ENCODE measurements around the gene RIPK4. TPM values are rescaled to one million over a fixed set of nuclear protein-coding genes. Genes with fewer than 3 reads are reported as not detected.

RIPK4 gene
- total RNA-seq, 1 donor from 2014 or later: 2.9 TPM

- TF ChIP-seq CTCF (IDR thresholded peaks at IDR 0.05; ENCODE audit: partially characterized antibody, unreplicated experiment): no peak
- no peak for DNase-seq
- Mint-ChIP-seq H3K36me3 (ENCODE audit: unreplicated experiment) (peaks cover 12% of the 10 kb centered on the region), H3K27me3 (ENCODE audit: unreplicated experiment) (no peaks in the 10 kb centered on the region), H3K27ac (ENCODE audit: unreplicated experiment) (no peak overlapping the region), H3K9me3 (ENCODE audit: unreplicated experiment) (peaks cover 2% of the 10 kb centered on the region), H3K4me3 (ENCODE audit: unreplicated experiment) (no peak overlapping the region), H3K4me1 (ENCODE audit: low read depth, unreplicated experiment) (no peaks in the 10 kb centered on the region)
These were observed 39.9 kb upstream of the RIPK4 start for GRCh38 chr21:41806773-41807172.

GRCh38 chr21:41805643-41806042 is 38.8 kb upstream of the RIPK4 start:
- Mint-ChIP-seq H3K4me3 (ENCODE audit: unreplicated experiment) (no peak overlapping the region), H3K27me3 (ENCODE audit: unreplicated experiment) (no peaks in the 10 kb centered on the region), H3K36me3 (ENCODE audit: unreplicated experiment) (peaks cover 8% of the 10 kb centered on the region), H3K4me1 (ENCODE audit: low read depth, unreplicated experiment) (peaks cover 3% of the 10 kb centered on the region), H3K27ac (ENCODE audit: unreplicated experiment) (no peak overlapping the region), H3K9me3 (ENCODE audit: unreplicated experiment) (peaks cover 2% of the 10 kb centered on the region)
- no peak for TF ChIP-seq CTCF (IDR thresholded peaks at IDR 0.05; ENCODE audit: partially characterized antibody, unreplicated experiment)
- DNase-seq: no peak

- Mint-ChIP-seq H3K9me3 (ENCODE audit: unreplicated experiment) (peaks cover 2% of the 10 kb centered on the region), H3K27me3 (ENCODE audit: unreplicated experiment) (no peaks in the 10 kb centered on the region), H3K27ac (ENCODE audit: unreplicated experiment) (no peak overlapping the region), H3K4me3 (ENCODE audit: unreplicated experiment) (no peak overlapping the region), H3K4me1 (ENCODE audit: low read depth, unreplicated experiment) (peaks cover 7% of the 10 kb centered on the region), H3K36me3 (ENCODE audit: unreplicated experiment) (peaks cover 7% of the 10 kb centered on the region)
- TF ChIP-seq CTCF (IDR thresholded peaks at IDR 0.05; ENCODE audit: partially characterized antibody, unreplicated experiment): no peak
- DNase-seq: no peak
These were observed 38.2 kb upstream of the RIPK4 start for GRCh38 chr21:41805038-41805437.

- H3K4me3 Mint-ChIP-seq (ENCODE audit: unreplicated experiment): no peak overlapping the region
- no peaks in the 10 kb centered on the region for H3K27me3 Mint-ChIP-seq (ENCODE audit: unreplicated experiment)
- H3K9me3 Mint-ChIP-seq (ENCODE audit: unreplicated experiment): peaks cover 2% of the 10 kb centered on the region
- peaks cover 8% of the 10 kb centered on the region for H3K4me1 Mint-ChIP-seq (ENCODE audit: low read depth, unreplicated experiment)
- peaks cover 7% of the 10 kb centered on the region for H3K36me3 Mint-ChIP-seq (ENCODE audit: unreplicated experiment)
- no peak for DNase-seq
- no peak for TF ChIP-seq CTCF (IDR thresholded peaks at IDR 0.05; ENCODE audit: partially characterized antibody, unreplicated experiment)
- H3K27ac Mint-ChIP-seq (ENCODE audit: unreplicated experiment): no peak overlapping the region
These were observed 37.5 kb upstream of the RIPK4 start for GRCh38 chr21:41804381-41804780.

GRCh38 chr21:41803316-41803715 is 36.5 kb upstream of the RIPK4 start:
- TF ChIP-seq CTCF (IDR thresholded peaks at IDR 0.05; ENCODE audit: partially characterized antibody, unreplicated experiment): no peak
- no peak overlapping the region for H3K27ac Mint-ChIP-seq (ENCODE audit: unreplicated experiment)
- peaks cover 2% of the 10 kb centered on the region for H3K9me3 Mint-ChIP-seq (ENCODE audit: unreplicated experiment)
- H3K4me1 Mint-ChIP-seq (ENCODE audit: low read depth, unreplicated experiment): peaks cover 8% of the 10 kb centered on the region
- DNase-seq: no peak
- H3K4me3 Mint-ChIP-seq (ENCODE audit: unreplicated experiment): no peak overlapping the region
- no peaks in the 10 kb centered on the region for H3K27me3 Mint-ChIP-seq (ENCODE audit: unreplicated experiment)
- peaks cover 7% of the 10 kb centered on the region for H3K36me3 Mint-ChIP-seq (ENCODE audit: unreplicated experiment)

All from glutamatergic neuron (in vitro differentiated cells).